ENCODE data around the gene FOXA2.

FOXA2 gene

GRCh38 chr20:22542427-22542826, 41.9 kb downstream of the FOXA2 start:
- DNase-seq = no peak
- TF ChIP-seq, protein P1, sequence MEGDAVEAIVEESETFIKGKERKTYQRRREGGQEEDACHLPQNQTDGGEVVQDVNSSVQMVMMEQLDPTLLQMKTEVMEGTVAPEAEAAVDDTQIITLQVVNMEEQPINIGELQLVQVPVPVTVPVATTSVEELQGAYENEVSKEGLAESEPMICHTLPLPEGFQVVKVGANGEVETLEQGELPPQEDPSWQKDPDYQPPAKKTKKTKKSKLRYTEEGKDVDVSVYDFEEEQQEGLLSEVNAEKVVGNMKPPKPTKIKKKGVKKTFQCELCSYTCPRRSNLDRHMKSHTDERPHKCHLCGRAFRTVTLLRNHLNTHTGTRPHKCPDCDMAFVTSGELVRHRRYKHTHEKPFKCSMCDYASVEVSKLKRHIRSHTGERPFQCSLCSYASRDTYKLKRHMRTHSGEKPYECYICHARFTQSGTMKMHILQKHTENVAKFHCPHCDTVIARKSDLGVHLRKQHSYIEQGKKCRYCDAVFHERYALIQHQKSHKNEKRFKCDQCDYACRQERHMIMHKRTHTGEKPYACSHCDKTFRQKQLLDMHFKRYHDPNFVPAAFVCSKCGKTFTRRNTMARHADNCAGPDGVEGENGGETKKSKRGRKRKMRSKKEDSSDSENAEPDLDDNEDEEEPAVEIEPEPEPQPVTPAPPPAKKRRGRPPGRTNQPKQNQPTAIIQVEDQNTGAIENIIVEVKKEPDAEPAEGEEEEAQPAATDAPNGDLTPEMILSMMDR (IDR thresholded peaks at IDR 0.05) = no peak
- no peaks in the 10 kb centered on the region for H3K9me3 Mint-ChIP-seq
- no peaks in the 10 kb centered on the region for H3K4me1 Mint-ChIP-seq
- no peak overlapping the region for H3K27ac Mint-ChIP-seq
- H3K27me3 Mint-ChIP-seq (ENCODE audit: low read depth, poor library complexity) = peaks cover 55% of the 10 kb centered on the region
- no peak overlapping the region for H3K4me3 Mint-ChIP-seq
- H3K36me3 Mint-ChIP-seq (ENCODE audit: low read depth) = no peaks in the 10 kb centered on the region

DNA sequence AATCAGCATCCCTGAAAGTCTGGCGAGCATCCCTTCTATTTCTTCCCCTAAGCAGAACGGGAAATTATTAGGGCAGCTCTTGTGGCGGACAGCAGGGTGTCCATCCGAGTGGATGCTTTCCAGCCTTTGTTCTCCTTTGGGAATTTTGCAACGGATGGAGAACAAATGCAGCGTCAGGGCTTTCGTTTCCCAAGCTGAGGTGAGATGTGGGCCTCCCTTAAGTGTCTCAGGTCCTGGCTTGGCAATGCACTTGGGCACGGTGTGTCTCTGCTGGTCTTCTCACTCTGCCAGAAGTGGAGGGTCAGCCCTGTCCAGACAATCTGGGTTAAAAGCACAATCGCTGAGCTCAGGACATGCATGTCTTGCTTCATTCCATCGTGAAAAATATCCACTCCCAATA, 43.5 kb downstream of the FOXA2 start:
- peaks cover 59% of the 10 kb centered on the region for H3K27me3 Mint-ChIP-seq (ENCODE audit: low read depth, poor library complexity)
- H3K9me3 Mint-ChIP-seq = no peaks in the 10 kb centered on the region
- no peak overlapping the region for H3K4me3 Mint-ChIP-seq
- H3K27ac Mint-ChIP-seq = no peak overlapping the region
- no peaks in the 10 kb centered on the region for H3K36me3 Mint-ChIP-seq (ENCODE audit: low read depth)
- TF ChIP-seq, protein P1 (IDR thresholded peaks at IDR 0.05) = no peak
- no peaks in the 10 kb centered on the region for H3K4me1 Mint-ChIP-seq
- no peak for DNase-seq

DNA sequence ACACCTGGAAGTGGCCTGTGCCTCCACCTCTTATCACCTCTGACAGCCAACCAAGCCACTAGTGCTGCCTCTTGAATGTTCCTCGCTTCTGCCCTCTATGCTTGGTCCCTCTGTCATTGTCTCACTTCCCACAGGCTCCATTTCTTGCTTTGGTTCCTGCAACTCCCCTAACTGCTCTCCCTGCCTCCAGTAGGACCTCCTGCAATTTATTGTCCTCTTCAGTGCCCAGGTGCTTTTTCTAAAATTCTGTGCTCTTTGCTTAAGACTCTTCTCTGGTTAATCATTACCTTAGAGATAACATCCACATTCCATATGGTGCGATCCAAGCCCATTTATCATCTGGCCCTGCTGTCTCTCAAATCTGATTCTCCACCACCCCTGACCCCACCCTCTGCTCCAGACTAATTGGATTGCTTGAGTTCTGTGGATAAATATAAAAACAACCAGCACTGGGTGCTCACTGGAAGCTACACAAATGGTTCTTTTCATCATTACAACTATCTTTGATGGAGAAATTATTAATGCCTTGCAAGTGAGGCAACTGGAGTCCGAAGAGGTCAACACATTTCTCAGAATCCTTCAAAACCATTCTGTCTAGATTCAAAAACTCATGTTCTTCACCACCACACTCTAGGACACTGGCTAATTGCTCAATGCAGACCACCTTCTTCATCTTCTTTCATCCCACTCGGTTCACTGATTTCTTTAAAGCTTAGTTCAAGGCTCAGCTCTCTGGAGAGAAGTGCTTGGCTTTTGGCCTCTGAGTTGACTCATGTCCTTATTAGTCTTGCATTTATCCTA, 47.2 kb downstream of the FOXA2 start:
- no peak overlapping the region for H3K4me3 Mint-ChIP-seq
- no peak for DNase-seq
- H3K9me3 Mint-ChIP-seq = no peaks in the 10 kb centered on the region
- no peak overlapping the region for H3K27ac Mint-ChIP-seq
- peaks cover 41% of the 10 kb centered on the region for H3K27me3 Mint-ChIP-seq (ENCODE audit: low read depth, poor library complexity)
- no peaks in the 10 kb centered on the region for H3K4me1 Mint-ChIP-seq
- H3K36me3 Mint-ChIP-seq (ENCODE audit: low read depth) = no peaks in the 10 kb centered on the region
- TF ChIP-seq, protein P1 (IDR thresholded peaks at IDR 0.05) = no peak

GRCh38 chr20:22536141-22536828, 48.1 kb downstream of the FOXA2 start:
- Mint-ChIP-seq H3K9me3 (no peaks in the 10 kb centered on the region), H3K27ac (no peak overlapping the region), H3K4me3 (no peak overlapping the region), H3K27me3 (ENCODE audit: low read depth, poor library complexity) (peaks cover 33% of the 10 kb centered on the region), H3K4me1 (no peaks in the 10 kb centered on the region), H3K36me3 (ENCODE audit: low read depth) (no peaks in the 10 kb centered on the region)
- no peak for DNase-seq
- TF ChIP-seq, protein P1 (IDR thresholded peaks at IDR 0.05) = no peak

- no peak overlapping the region for H3K27ac Mint-ChIP-seq
- no peak overlapping the region for H3K4me3 Mint-ChIP-seq
- peaks cover 37% of the 10 kb centered on the region for H3K27me3 Mint-ChIP-seq (ENCODE audit: low read depth, poor library complexity)
- no peaks in the 10 kb centered on the region for H3K36me3 Mint-ChIP-seq (ENCODE audit: low read depth)
- H3K4me1 Mint-ChIP-seq = peaks cover 7% of the 10 kb centered on the region
- TF ChIP-seq, protein P1 (IDR thresholded peaks at IDR 0.05) = no peak
- no peak for DNase-seq
- no peaks in the 10 kb centered on the region for H3K9me3 Mint-ChIP-seq
Observed at GRCh38 chr20:22535483-22535882, 48.9 kb downstream of the FOXA2 start.
